Natural killer cell (primary cell): ENCODE results near the gene IKZF4. TPM values are rescaled to one million over a fixed set of nuclear protein-coding genes. Genes with fewer than 3 reads are reported as not detected.

Experiments used
- ATAC-seq, 3 donors: fragments of 150-1000 bp in 2 of 3; fragments of 200-7000 bp in 1 of 3; cut with Tn5 transposase; 1 replicate in 1 of 3; 2 replicates in 2 of 3; pipeline ENCODE4 v1.10.0; 2021; ENCODE audit warnings: mild to moderate bottlenecking in 2 of 3, moderate library complexity in 2 of 3
- DNase-seq, 2 donors: peaks; one replicate each; pipeline versions ENCODE4 v3.0.0 to v3.0.0-alpha.2; 2013 to 2021; ENCODE audit warnings: mixed read lengths in 1 of 2
- H3K27ac ChIP-seq: one replicate; pipeline ENCODE4 v1.5.1; 2013; ENCODE audit warnings: mild to moderate bottlenecking, low read length
- H3K27me3 ChIP-seq: one replicate; pipeline ENCODE4 v1.6.1; 2013; ENCODE audit warnings: low read length; ENCODE audit not compliant: control insufficient read depth, insufficient read depth
- H3K36me3 ChIP-seq: one replicate; pipeline ENCODE4 v1.6.1; 2013; ENCODE audit warnings: low read length; ENCODE audit not compliant: control insufficient read depth, insufficient read depth
- H3K4me1 ChIP-seq: one replicate; pipeline ENCODE4 v1.6.1; 2013; ENCODE audit warnings: low read length; ENCODE audit not compliant: control insufficient read depth, insufficient read depth
- H3K4me3 ChIP-seq: one replicate; pipeline ENCODE4 v1.5.1; 2013; ENCODE audit warnings: low read length
- H3K9me3 ChIP-seq: one replicate; pipeline ENCODE4 v1.6.1; 2013; ENCODE audit warnings: low read length; ENCODE audit not compliant: control insufficient read depth, insufficient read depth
- H3K27ac Mint-ChIP-seq, 2 donors: one replicate each; pipeline ENCODE4 v1.8.0; 2022; ENCODE audit warnings: mild to moderate bottlenecking in 2 of 2, mixed read lengths in 2 of 2, moderate library complexity in 1 of 2
- H3K27me3 Mint-ChIP-seq, 2 donors: one replicate each; pipeline ENCODE4 v1.8.0; 2022; ENCODE audit warnings: low read depth in 2 of 2, mixed read lengths in 2 of 2
- H3K36me3 Mint-ChIP-seq: one replicate; pipeline ENCODE4 v1.8.0; 2022; ENCODE audit warnings: mixed read lengths
- H3K4me1 Mint-ChIP-seq, 2 donors: one replicate each; pipeline ENCODE4 v1.8.0; 2022; ENCODE audit warnings: mixed read lengths in 2 of 2
- H3K4me3 Mint-ChIP-seq: one replicate; pipeline ENCODE4 v1.8.0; 2022; ENCODE audit warnings: mild to moderate bottlenecking, moderate library complexity, mixed read lengths
- H3K9me3 Mint-ChIP-seq, 2 donors: one replicate each; pipeline ENCODE4 v1.8.0; 2022; ENCODE audit warnings: mixed read lengths in 2 of 2
- CTCF ChIP-seq: fragments of 200-600 bp; IDR thresholded peaks from one replicate; pipeline ENCODE4 v1.8.0; 2022; ENCODE audit warnings: antibody characterized with exemption
- WGBS: methylation state at CpG from one replicate; pipeline ENCODE4 v1.1.7; 2013; ENCODE audit warnings: missing lambda C conversion rate; ENCODE audit not compliant: insufficient coverage; 5-methylcytosine and 5-hydroxymethylcytosine counted together
- intact Hi-C: fragments of 100-400 bp; cut with micrococcal nuclease; formaldehyde crosslinking; loops from one replicate; pipeline ENCODE4 v1.14.2; 2022
- total RNA-seq, 4 donors: library from RNA; stranded (reverse); fragments of 120-200 nt in 1 of 4; gene quantifications; one replicate each; pipeline versions ENCODE4 v1.2.3 to v1.2.4, GENCODE V29; 2013 to 2022

The IKZF4 gene
- total RNA-seq, 3 donors from 2014 or later (not counting 1 experiment from before 2014, with no cell fraction given): 4.4 to 5.5 (median 5.5) TPM

- no peak overlapping the region for H3K4me3 Mint-ChIP-seq
- H3K9me3 Mint-ChIP-seq: no peaks in the 10 kb centered on the region
- no peak overlapping the region for H3K27ac Mint-ChIP-seq
- intact Hi-C loops: no loop called here
- no peaks in the 10 kb centered on the region for H3K27me3 Mint-ChIP-seq
- Histone ChIP-seq H3K4me1 (peaks cover 2% of the 10 kb centered on the region), H3K27me3 (no peaks in the 10 kb centered on the region), H3K9me3 (no peaks in the 10 kb centered on the region), H3K36me3 (peaks cover 57% of the 10 kb centered on the region), H3K27ac (no peak overlapping the region), H3K4me3 (no peak overlapping the region)
- ATAC-seq (no peak), DNase-seq (no peak)
- peaks cover 2 to 3% of the 10 kb centered on the region in 2 donors for H3K4me1 Mint-ChIP-seq
- WGBS: 92% methylated on average over 3 of the region's 3 CpGs
- peaks cover 20% of the 10 kb centered on the region for H3K36me3 Mint-ChIP-seq
- no peak for TF ChIP-seq CTCF
Observed at GRCh38 chr12:55991110-55991509, 29.7 kb upstream of the IKZF4 start.

- 92% methylated on average over 4 of the region's 4 CpGs for WGBS
- Mint-ChIP-seq H3K4me1 (peaks cover 14 to 20% of the 10 kb centered on the region in 2 donors), H3K9me3 (no peaks in the 10 kb centered on the region), H3K36me3 (peaks cover 20% of the 10 kb centered on the region), H3K4me3 (no peak overlapping the region), H3K27me3 (no peaks in the 10 kb centered on the region), H3K27ac (no peak overlapping the region)
- H3K4me3 ChIP-seq: no peak overlapping the region
- no peaks in the 10 kb centered on the region for H3K9me3 ChIP-seq
- no peak for TF ChIP-seq CTCF
- ATAC-seq (no peak), DNase-seq (no peak)
- no peaks in the 10 kb centered on the region for H3K27me3 ChIP-seq
- H3K36me3 ChIP-seq: peaks cover 48% of the 10 kb centered on the region
- intact Hi-C loops: no loop called here
- H3K4me1 ChIP-seq: peaks cover 21% of the 10 kb centered on the region
- no peak overlapping the region for H3K27ac ChIP-seq
Observed at GRCh38 chr12:55993230-55993853, 27.5 kb upstream of the IKZF4 start.

- no peak overlapping the region for H3K4me3 Mint-ChIP-seq
- H3K4me3 ChIP-seq: no peak overlapping the region
- no peaks in the 10 kb centered on the region for H3K9me3 ChIP-seq
- no peak for TF ChIP-seq CTCF
- intact Hi-C loops: no loop called here
- DNase-seq: no peak
- 98% methylated on average over 8 of the region's 8 CpGs for WGBS
- no peaks in the 10 kb centered on the region for H3K27me3 Mint-ChIP-seq
- H3K27me3 ChIP-seq: no peaks in the 10 kb centered on the region
- peaks cover 14 to 20% of the 10 kb centered on the region in 2 donors for H3K4me1 Mint-ChIP-seq
- H3K36me3 ChIP-seq: peaks cover 39% of the 10 kb centered on the region
- no peak overlapping the region for H3K27ac ChIP-seq
- H3K36me3 Mint-ChIP-seq: peaks cover 20% of the 10 kb centered on the region
- peaks cover 21% of the 10 kb centered on the region for H3K4me1 ChIP-seq
- no peak for ATAC-seq
- H3K9me3 Mint-ChIP-seq: no peaks in the 10 kb centered on the region
- H3K27ac Mint-ChIP-seq: no peak overlapping the region
Observed at GRCh38 chr12:55995366-55995765, 25.5 kb upstream of the IKZF4 start.
